Measurements from ENCODE around the gene SSTR5.

- TF ChIP-seq, protein P1, sequence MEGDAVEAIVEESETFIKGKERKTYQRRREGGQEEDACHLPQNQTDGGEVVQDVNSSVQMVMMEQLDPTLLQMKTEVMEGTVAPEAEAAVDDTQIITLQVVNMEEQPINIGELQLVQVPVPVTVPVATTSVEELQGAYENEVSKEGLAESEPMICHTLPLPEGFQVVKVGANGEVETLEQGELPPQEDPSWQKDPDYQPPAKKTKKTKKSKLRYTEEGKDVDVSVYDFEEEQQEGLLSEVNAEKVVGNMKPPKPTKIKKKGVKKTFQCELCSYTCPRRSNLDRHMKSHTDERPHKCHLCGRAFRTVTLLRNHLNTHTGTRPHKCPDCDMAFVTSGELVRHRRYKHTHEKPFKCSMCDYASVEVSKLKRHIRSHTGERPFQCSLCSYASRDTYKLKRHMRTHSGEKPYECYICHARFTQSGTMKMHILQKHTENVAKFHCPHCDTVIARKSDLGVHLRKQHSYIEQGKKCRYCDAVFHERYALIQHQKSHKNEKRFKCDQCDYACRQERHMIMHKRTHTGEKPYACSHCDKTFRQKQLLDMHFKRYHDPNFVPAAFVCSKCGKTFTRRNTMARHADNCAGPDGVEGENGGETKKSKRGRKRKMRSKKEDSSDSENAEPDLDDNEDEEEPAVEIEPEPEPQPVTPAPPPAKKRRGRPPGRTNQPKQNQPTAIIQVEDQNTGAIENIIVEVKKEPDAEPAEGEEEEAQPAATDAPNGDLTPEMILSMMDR (IDR thresholded peaks at IDR 0.05; ENCODE audit: low read depth, low read length) = no peak
- TF ChIP-seq POLR2A (IDR thresholded peaks at IDR 0.05; ENCODE audit: extremely low read depth, insufficient read length) (no peak), MAX (IDR thresholded peaks at IDR 0.05; ENCODE audit: low read depth, low read length) (no peak)
Measured at GRCh38 chr16:1102333-1102700, 29.8 kb downstream of the SSTR5 start.
